ENCODE measurements around the gene MPRIP.

The MPRIP gene

DNA sequence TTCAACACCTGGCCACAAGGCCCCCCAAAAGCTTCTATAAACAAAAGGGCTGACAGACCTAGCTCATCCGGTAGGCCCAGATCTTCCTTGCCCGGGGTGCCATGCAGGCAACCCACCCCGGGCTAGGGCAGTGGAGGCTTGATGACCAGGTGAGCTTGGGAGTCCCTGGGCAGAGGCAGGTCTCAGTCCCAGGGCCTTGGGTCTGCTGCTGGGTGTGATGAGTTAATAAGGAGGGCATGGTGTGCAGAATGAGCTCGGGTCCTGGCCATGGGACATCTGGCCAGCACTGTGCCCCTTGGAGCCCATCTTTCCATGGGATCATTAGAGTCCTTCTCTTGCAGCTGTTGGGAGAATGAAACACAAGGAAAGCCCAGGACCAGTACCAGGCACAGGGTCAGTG is 20.2 kb upstream of the MPRIP start:
- TF ChIP-seq TEAD4 (IDR thresholded peaks at IDR 0.05) (no peak), CREB1 (IDR thresholded peaks at IDR 0.05; ENCODE audit: low read depth) (no peak), TCF12 (IDR thresholded peaks at IDR 0.05; ENCODE audit: low read depth) (no peak), EP300 (IDR thresholded peaks at IDR 0.05; ENCODE audit: borderline replicate concordance) (no peak), MAX (IDR thresholded peaks at IDR 0.05) (no peak), RAD21 (IDR thresholded peaks at IDR 0.05; ENCODE audit: low read depth) (no peak), USF1 (IDR thresholded peaks at IDR 0.05) (no peak), FOXM1 (IDR thresholded peaks at IDR 0.05; ENCODE audit: borderline replicate concordance, low read depth) (no peak), CEBPB (IDR thresholded peaks at IDR 0.05) (no peak), ZBTB7A (IDR thresholded peaks at IDR 0.05; ENCODE audit: low read depth) (no peak), EGR1 (IDR thresholded peaks at IDR 0.05) (no peak), YY1 (IDR thresholded peaks at IDR 0.05; ENCODE audit: low read depth) (no peak), TAF1 (IDR thresholded peaks at IDR 0.05; ENCODE audit: low read depth) (no peak), NFIC (IDR thresholded peaks at IDR 0.05) (no peak)
- TF ChIP-seq, protein P1, sequence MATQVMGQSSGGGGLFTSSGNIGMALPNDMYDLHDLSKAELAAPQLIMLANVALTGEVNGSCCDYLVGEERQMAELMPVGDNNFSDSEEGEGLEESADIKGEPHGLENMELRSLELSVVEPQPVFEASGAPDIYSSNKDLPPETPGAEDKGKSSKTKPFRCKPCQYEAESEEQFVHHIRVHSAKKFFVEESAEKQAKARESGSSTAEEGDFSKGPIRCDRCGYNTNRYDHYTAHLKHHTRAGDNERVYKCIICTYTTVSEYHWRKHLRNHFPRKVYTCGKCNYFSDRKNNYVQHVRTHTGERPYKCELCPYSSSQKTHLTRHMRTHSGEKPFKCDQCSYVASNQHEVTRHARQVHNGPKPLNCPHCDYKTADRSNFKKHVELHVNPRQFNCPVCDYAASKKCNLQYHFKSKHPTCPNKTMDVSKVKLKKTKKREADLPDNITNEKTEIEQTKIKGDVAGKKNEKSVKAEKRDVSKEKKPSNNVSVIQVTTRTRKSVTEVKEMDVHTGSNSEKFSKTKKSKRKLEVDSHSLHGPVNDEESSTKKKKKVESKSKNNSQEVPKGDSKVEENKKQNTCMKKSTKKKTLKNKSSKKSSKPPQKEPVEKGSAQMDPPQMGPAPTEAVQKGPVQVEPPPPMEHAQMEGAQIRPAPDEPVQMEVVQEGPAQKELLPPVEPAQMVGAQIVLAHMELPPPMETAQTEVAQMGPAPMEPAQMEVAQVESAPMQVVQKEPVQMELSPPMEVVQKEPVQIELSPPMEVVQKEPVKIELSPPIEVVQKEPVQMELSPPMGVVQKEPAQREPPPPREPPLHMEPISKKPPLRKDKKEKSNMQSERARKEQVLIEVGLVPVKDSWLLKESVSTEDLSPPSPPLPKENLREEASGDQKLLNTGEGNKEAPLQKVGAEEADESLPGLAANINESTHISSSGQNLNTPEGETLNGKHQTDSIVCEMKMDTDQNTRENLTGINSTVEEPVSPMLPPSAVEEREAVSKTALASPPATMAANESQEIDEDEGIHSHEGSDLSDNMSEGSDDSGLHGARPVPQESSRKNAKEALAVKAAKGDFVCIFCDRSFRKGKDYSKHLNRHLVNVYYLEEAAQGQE (IDR thresholded peaks at IDR 0.05; ENCODE audit: low read depth) = no peak

DNA sequence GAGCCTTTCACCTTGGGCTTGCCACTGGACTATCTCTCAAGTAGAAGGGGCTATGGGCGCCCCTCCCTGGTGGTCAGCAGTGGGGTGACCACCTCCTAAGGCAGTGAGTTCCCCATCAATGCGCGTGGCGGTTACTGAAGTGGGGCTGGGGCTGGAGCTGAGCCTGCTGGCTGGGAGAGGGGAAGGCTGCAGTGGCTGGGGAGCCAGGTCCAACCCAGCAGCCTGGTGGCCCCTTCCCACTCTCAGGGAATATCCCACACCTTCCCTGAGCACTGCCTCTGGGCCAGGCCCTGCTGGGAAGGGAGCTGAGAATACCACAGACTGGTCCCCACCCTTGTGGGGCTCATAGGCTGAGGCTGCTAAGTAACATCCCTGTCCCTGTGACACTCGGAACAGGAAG is 19.8 kb upstream of the MPRIP start:
- TF ChIP-seq TEAD4 (IDR thresholded peaks at IDR 0.05) (no peak), YY1 (IDR thresholded peaks at IDR 0.05; ENCODE audit: low read depth) (no peak), CEBPB (IDR thresholded peaks at IDR 0.05) (no peak), TCF12 (IDR thresholded peaks at IDR 0.05; ENCODE audit: low read depth) (no peak), ZBTB7A (IDR thresholded peaks at IDR 0.05; ENCODE audit: low read depth) (no peak), CREB1 (IDR thresholded peaks at IDR 0.05; ENCODE audit: low read depth) (no peak), EGR1 (IDR thresholded peaks at IDR 0.05) (no peak), EP300 (IDR thresholded peaks at IDR 0.05; ENCODE audit: borderline replicate concordance) (no peak), RAD21 (IDR thresholded peaks at IDR 0.05; ENCODE audit: low read depth) (no peak)

DNA sequence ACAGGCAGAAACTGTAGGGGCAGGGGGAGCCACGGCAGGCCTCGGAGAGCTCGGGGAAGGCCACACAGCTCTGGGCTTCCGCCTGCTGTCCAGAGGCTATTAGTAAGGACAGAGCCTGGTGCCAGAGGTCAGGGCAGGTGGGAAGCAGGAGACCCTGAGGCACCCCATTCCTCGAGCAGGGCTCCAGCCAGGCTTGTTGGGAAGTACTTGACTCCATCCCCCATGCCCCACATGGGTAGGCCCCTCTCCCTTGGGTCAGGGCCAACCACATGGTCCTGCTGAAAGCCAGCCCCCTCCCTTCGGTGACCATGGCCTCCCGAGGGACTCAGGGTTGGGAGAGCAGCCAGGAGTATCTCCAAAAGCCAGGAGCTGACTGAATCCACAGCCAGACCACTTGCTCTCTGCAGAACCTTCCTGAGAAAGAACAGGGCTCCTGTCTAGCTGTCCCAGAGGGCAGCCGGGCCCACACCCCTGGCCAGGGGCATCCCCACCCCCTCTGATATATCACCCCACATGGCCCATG is 17.4 kb upstream of the MPRIP start:
- TF ChIP-seq MAX (IDR thresholded peaks at IDR 0.05) = no peak
- no peak for TF ChIP-seq RAD21 (IDR thresholded peaks at IDR 0.05; ENCODE audit: low read depth)
- TF ChIP-seq TAF1 (IDR thresholded peaks at IDR 0.05; ENCODE audit: low read depth) = no peak
- TF ChIP-seq NFIC (IDR thresholded peaks at IDR 0.05) = no peak
- no peak for TF ChIP-seq ZBTB7A (IDR thresholded peaks at IDR 0.05; ENCODE audit: low read depth)
- no peak for TF ChIP-seq EGR1 (IDR thresholded peaks at IDR 0.05)
- TF ChIP-seq, protein P1 (IDR thresholded peaks at IDR 0.05; ENCODE audit: low read depth) = no peak
- no peak for TF ChIP-seq YY1 (IDR thresholded peaks at IDR 0.05; ENCODE audit: low read depth)
- TF ChIP-seq TCF12 (IDR thresholded peaks at IDR 0.05; ENCODE audit: low read depth) = no peak
- no peak for TF ChIP-seq CREB1 (IDR thresholded peaks at IDR 0.05; ENCODE audit: low read depth)
- TF ChIP-seq USF1 (IDR thresholded peaks at IDR 0.05) = no peak
- TF ChIP-seq EP300 (IDR thresholded peaks at IDR 0.05; ENCODE audit: borderline replicate concordance) = no peak
- no peak for TF ChIP-seq CEBPB (IDR thresholded peaks at IDR 0.05)

GRCh38 chr17:17025621-17026020 is 16.6 kb upstream of the MPRIP start:
- TF ChIP-seq ZBTB7A (IDR thresholded peaks at IDR 0.05; ENCODE audit: low read depth) (no peak), USF1 (IDR thresholded peaks at IDR 0.05) (no peak), TAF1 (IDR thresholded peaks at IDR 0.05; ENCODE audit: low read depth) (no peak), RAD21 (IDR thresholded peaks at IDR 0.05; ENCODE audit: low read depth) (no peak), FOXM1 (IDR thresholded peaks at IDR 0.05; ENCODE audit: borderline replicate concordance, low read depth) (no peak), CEBPB (IDR thresholded peaks at IDR 0.05) (no peak), NFIC (IDR thresholded peaks at IDR 0.05) (no peak), TCF12 (IDR thresholded peaks at IDR 0.05; ENCODE audit: low read depth) (no peak), MAX (IDR thresholded peaks at IDR 0.05) (no peak), CREB1 (IDR thresholded peaks at IDR 0.05; ENCODE audit: low read depth) (no peak), EP300 (IDR thresholded peaks at IDR 0.05; ENCODE audit: borderline replicate concordance) (no peak), YY1 (IDR thresholded peaks at IDR 0.05; ENCODE audit: low read depth) (no peak), EGR1 (IDR thresholded peaks at IDR 0.05) (no peak), TEAD4 (IDR thresholded peaks at IDR 0.05) (no peak)
- TF ChIP-seq, protein P1 (IDR thresholded peaks at IDR 0.05; ENCODE audit: low read depth) = no peak

Measured in Ishikawa (cell line).